ENCODE measurements around the gene LARP4. TPM values are rescaled to one million over a fixed set of nuclear protein-coding genes. Genes with fewer than 3 reads are reported as not detected.
A peak's percentile ranks its signal among the peaks of the same experiment; 100 is the strongest.
"Not testable (repeated sequence)": the region's sequence is repeated elsewhere in the genome, so short reads cannot be mapped to it uniquely, and the experiment has no call there.

LARP4 gene
- total RNA-seq, 1 donor from 2014 or later: 38.9 TPM

GRCh38 chr12:50375802-50376201, 24.9 kb upstream of the LARP4 start:
- H3K9me3 Mint-ChIP-seq (ENCODE audit: low read depth): no peaks in the 10 kb centered on the region
- TF ChIP-seq CTCF (IDR thresholded peaks at IDR 0.05): no peak
- no peak overlapping the region for H3K4me3 Mint-ChIP-seq (ENCODE audit: unreplicated experiment)
- H3K36me3 Mint-ChIP-seq (ENCODE audit: low read depth): no peaks in the 10 kb centered on the region
- DNase-seq (ENCODE audit: low spot score): no peak
- H3K27ac Mint-ChIP-seq (ENCODE audit: unreplicated experiment): no peak overlapping the region
- no peaks in the 10 kb centered on the region for H3K27me3 Mint-ChIP-seq (ENCODE audit: low read depth)
- no peaks in the 10 kb centered on the region for H3K4me1 Mint-ChIP-seq (ENCODE audit: low read depth)

GRCh38 chr12:50380761-50381325, 19.8 kb upstream of the LARP4 start:
- no peaks in the 10 kb centered on the region for H3K4me1 Mint-ChIP-seq (ENCODE audit: low read depth)
- H3K9me3 Mint-ChIP-seq (ENCODE audit: low read depth): peaks cover 2% of the 10 kb centered on the region
- TF ChIP-seq CTCF (IDR thresholded peaks at IDR 0.05): no peak
- no peaks in the 10 kb centered on the region for H3K27me3 Mint-ChIP-seq (ENCODE audit: low read depth)
- H3K27ac Mint-ChIP-seq (ENCODE audit: unreplicated experiment): no peak overlapping the region
- H3K36me3 Mint-ChIP-seq (ENCODE audit: low read depth): no peaks in the 10 kb centered on the region
- DNase-seq (ENCODE audit: low spot score): no peak
- H3K4me3 Mint-ChIP-seq (ENCODE audit: unreplicated experiment): no peak overlapping the region

DNA sequence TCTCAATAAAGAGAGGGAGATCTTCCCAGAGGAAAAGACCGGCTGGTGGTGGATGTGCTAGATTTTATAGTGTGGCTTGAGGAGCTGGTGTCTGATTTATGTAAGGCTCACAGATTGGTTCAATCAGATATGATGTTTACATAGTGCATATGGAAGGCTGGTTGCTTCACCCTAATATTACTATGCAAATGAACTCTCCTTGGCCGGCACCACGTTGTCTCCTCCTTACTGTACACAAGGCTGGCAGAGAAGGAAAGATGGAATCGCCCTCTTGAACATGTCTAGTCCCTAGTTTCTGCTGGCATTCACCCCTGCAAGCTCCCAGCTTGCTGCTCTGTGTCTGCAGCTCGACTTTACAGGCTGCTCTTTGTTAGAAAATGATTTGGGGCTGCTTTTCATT, 13.2 kb upstream of the LARP4 start:
- Mint-ChIP-seq H3K4me3 (ENCODE audit: unreplicated experiment) (no peak overlapping the region), H3K27ac (ENCODE audit: unreplicated experiment) (no peak overlapping the region), H3K4me1 (ENCODE audit: low read depth) (peaks cover 25% of the 10 kb centered on the region), H3K27me3 (ENCODE audit: low read depth) (no peaks in the 10 kb centered on the region), H3K36me3 (ENCODE audit: low read depth) (no peaks in the 10 kb centered on the region), H3K9me3 (ENCODE audit: low read depth) (peaks cover 2% of the 10 kb centered on the region)
- no peak for TF ChIP-seq CTCF (IDR thresholded peaks at IDR 0.05)
- no peak for DNase-seq (ENCODE audit: low spot score)

GRCh38 chr12:50387972-50388478, 12.7 kb upstream of the LARP4 start:
- no peak for TF ChIP-seq CTCF (IDR thresholded peaks at IDR 0.05)
- H3K9me3 Mint-ChIP-seq (ENCODE audit: low read depth): peaks cover 2% of the 10 kb centered on the region
- no peaks in the 10 kb centered on the region for H3K36me3 Mint-ChIP-seq (ENCODE audit: low read depth)
- no peaks in the 10 kb centered on the region for H3K27me3 Mint-ChIP-seq (ENCODE audit: low read depth)
- no peak overlapping the region for H3K27ac Mint-ChIP-seq (ENCODE audit: unreplicated experiment)
- no peak overlapping the region for H3K4me3 Mint-ChIP-seq (ENCODE audit: unreplicated experiment)
- peaks cover 25% of the 10 kb centered on the region for H3K4me1 Mint-ChIP-seq (ENCODE audit: low read depth)
- no peak for DNase-seq (ENCODE audit: low spot score)

DNA sequence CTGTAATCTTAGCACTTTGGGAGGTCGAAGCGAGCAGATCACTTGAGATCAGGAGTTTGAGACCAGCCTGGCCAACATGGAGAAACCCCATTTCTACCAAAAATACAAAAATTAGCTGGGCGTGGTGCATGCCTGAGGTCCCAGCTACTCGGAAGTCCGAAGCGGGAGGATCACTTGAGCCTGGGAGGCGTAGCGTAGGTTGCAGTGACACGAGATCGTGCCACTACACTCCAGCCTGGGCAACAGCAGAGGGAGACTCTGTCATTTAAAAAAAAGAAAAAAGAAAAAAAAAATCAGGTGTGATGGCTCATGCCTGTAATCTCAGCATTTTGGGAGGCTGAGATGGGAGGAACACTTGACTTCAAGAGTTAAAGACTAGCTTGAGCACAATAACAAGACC, 11.9 kb upstream of the LARP4 start:
- not testable (repeated sequence) for H3K4me3 Mint-ChIP-seq (ENCODE audit: unreplicated experiment); DNase-seq (ENCODE audit: low spot score); H3K9me3 Mint-ChIP-seq (ENCODE audit: low read depth); H3K36me3 Mint-ChIP-seq (ENCODE audit: low read depth); H3K27ac Mint-ChIP-seq (ENCODE audit: unreplicated experiment); H3K27me3 Mint-ChIP-seq (ENCODE audit: low read depth)
- H3K4me1 Mint-ChIP-seq (ENCODE audit: low read depth): peaks cover 25% of the 10 kb centered on the region

- H3K36me3 Mint-ChIP-seq (ENCODE audit: low read depth): no peaks in the 10 kb centered on the region
- no peaks in the 10 kb centered on the region for H3K27me3 Mint-ChIP-seq (ENCODE audit: low read depth)
- no peak for DNase-seq (ENCODE audit: low spot score)
- H3K4me1 Mint-ChIP-seq (ENCODE audit: low read depth): peaks cover 28% of the 10 kb centered on the region
- H3K4me3 Mint-ChIP-seq (ENCODE audit: unreplicated experiment): no peak overlapping the region
- H3K27ac Mint-ChIP-seq (ENCODE audit: unreplicated experiment): peak overlapping the region; percentile 79
- no peak for TF ChIP-seq CTCF (IDR thresholded peaks at IDR 0.05)
- no peaks in the 10 kb centered on the region for H3K9me3 Mint-ChIP-seq (ENCODE audit: low read depth)
Observed at GRCh38 chr12:50390316-50390741, 10.4 kb upstream of the LARP4 start.

Measured in chondrocyte (in vitro differentiated cells).